ENCODE results near the gene MATR3.
A peak's percentile ranks its signal among the peaks of the same experiment; 100 is the strongest.
"Not testable (repeated sequence)": the region's sequence is repeated elsewhere in the genome, so short reads cannot be mapped to it uniquely, and the experiment has no call there.

MATR3 gene

GRCh38 chr5:139299486-139299885 lies 5.9 kb downstream of the MATR3 start:
- no peak for DNase-seq

GRCh38 chr5:139301808-139302499 lies 8.4 kb downstream of the MATR3 start:
- no peak for DNase-seq

- DNase-seq: no peak
Measured at GRCh38 chr5:139304391-139305324, 11.1 kb downstream of the MATR3 start.

- no peak for DNase-seq
Measured at GRCh38 chr5:139306197-139306596, 12.7 kb downstream of the MATR3 start.

- no peak for DNase-seq
Measured at GRCh38 chr5:139306628-139307379, 13.3 kb downstream of the MATR3 start.

GRCh38 chr5:139308797-139309196 lies 15.3 kb downstream of the MATR3 start:
- DNase-seq: no peak

- not testable (repeated sequence) for DNase-seq
Measured at GRCh38 chr5:139310715-139311186, 17.2 kb downstream of the MATR3 start.

GRCh38 chr5:139312075-139312474 lies 18.5 kb downstream of the MATR3 start:
- DNase-seq: no peak

GRCh38 chr5:139314276-139314675 lies 20.7 kb downstream of the MATR3 start:
- no peak for DNase-seq

- DNase-seq: no peak
Measured at GRCh38 chr5:139315056-139315615, 21.6 kb downstream of the MATR3 start.

GRCh38 chr5:139335811-139336210 lies 42.3 kb downstream of the MATR3 start:
- DNase-seq: no peak

GRCh38 chr5:139340051-139340450 lies 46.5 kb downstream of the MATR3 start:
- DNase-seq: no peak

- no peak for DNase-seq
Measured at GRCh38 chr5:139341187-139341688, 47.7 kb downstream of the MATR3 start.

GRCh38 chr5:139341689-139342422 lies 48.3 kb downstream of the MATR3 start, which contains the start of gene PAIP2:
Gene PAIP2 (plus strand): TSS chr5:139341854. CDS start chr5:139363785, 21,931 bp downstream.
- DNase-seq: peak; percentile 85

GRCh38 chr5:139342423-139342723 lies 48.8 kb downstream of the MATR3 start:
- DNase-seq: no peak

- DNase-seq: no peak
Measured at GRCh38 chr5:139343476-139343875, 49.9 kb downstream of the MATR3 start.

GRCh38 chr5:139344177-139344576 lies 50.6 kb downstream of the MATR3 start:
- no peak for DNase-seq

GRCh38 chr5:139345442-139345841 lies 51.9 kb downstream of the MATR3 start:
- not testable (repeated sequence) for DNase-seq

- DNase-seq: not testable (repeated sequence)
Measured at GRCh38 chr5:139347863-139348262, 54.3 kb downstream of the MATR3 start.

GRCh38 chr5:139354186-139354585 lies 60.6 kb downstream of the MATR3 start:
- DNase-seq: no peak

- DNase-seq: not testable (repeated sequence)
Measured at GRCh38 chr5:139355900-139356299, 62.4 kb downstream of the MATR3 start.

- DNase-seq: no peak
Measured at GRCh38 chr5:139358064-139358463, 64.5 kb downstream of the MATR3 start.

Measured in NCI-H1105 treated with DMSO at 0.1 percent for 48 hours (cell line).